Neural cell (in vitro differentiated cells): ENCODE results near the gene FUT9. TPM values are rescaled to one million over a fixed set of nuclear protein-coding genes. Genes with fewer than 3 reads are reported as not detected.

ENCODE experiments used
- H2AFZ ChIP-seq: fragments of 200-600, 300-800 bp; sonication (generic), shearing (Covaris generic); 2 replicates; pipeline ENCODE4 v1.6.0; 2014; ENCODE audit warnings: low read depth, mild to moderate bottlenecking, antibody characterized with exemption, low read length, moderate library complexity
- H3F3A ChIP-seq: fragments of 200-600 bp; shearing (Covaris generic); 2 replicates; pipeline ENCODE4 v1.6.1; 2016; ENCODE audit warnings: mild to moderate bottlenecking, moderate library complexity, mixed read lengths, antibody characterized with exemption, low read length; ENCODE audit not compliant: insufficient read depth, poor library complexity, severe bottlenecking
- H3K27ac ChIP-seq: fragments of 200-600, 300-800 bp; sonication (generic), shearing (Covaris generic); 2 replicates; pipeline ENCODE4 v1.5.1; 2014; ENCODE audit warnings: mild to moderate bottlenecking, low read length, moderate library complexity
- H3K27me3 ChIP-seq: fragments of 300-800, 200-600 bp; sonication (generic), shearing (Covaris generic); 2 replicates; pipeline ENCODE4 v1.6.0; 2014; ENCODE audit warnings: mild to moderate bottlenecking, low read depth, low read length, moderate library complexity; ENCODE audit not compliant: insufficient read depth
- H3K36me3 ChIP-seq: fragments of 300-800, 200-600 bp; sonication (generic), shearing (Covaris generic); 2 replicates; pipeline ENCODE4 v1.5.1; 2014; ENCODE audit warnings: mild to moderate bottlenecking, antibody characterized with exemption, low read length, moderate library complexity; ENCODE audit not compliant: insufficient read depth
- H3K4me2 ChIP-seq: fragments of 300-800, 200-600 bp; sonication (generic), shearing (Covaris generic); 2 replicates; pipeline ENCODE4 v1.6.0; 2014; ENCODE audit warnings: mild to moderate bottlenecking, low read length
- H3K4me3 ChIP-seq: fragments of 300-800, 200-600 bp; sonication (generic), shearing (Covaris generic); 2 replicates; pipeline ENCODE4 v1.5.1; 2014; ENCODE audit warnings: mild to moderate bottlenecking, low read length, moderate library complexity
- H3K79me2 ChIP-seq: fragments of 200-600 bp; shearing (Covaris generic); replicated peaks from 2 replicates; pipeline ENCODE4 v1.6.0; 2014; ENCODE audit warnings: mild to moderate bottlenecking, low read length, moderate library complexity; ENCODE audit not compliant: insufficient read depth
- H3K9ac ChIP-seq: fragments of 300-800, 200-600 bp; sonication (generic), shearing (Covaris generic); 2 replicates; pipeline ENCODE4 v1.6.1; 2016; ENCODE audit warnings: mild to moderate bottlenecking, low read length, mixed read lengths
- H3K9me2 ChIP-seq: fragments of 200-600 bp; shearing (Covaris generic); 2 replicates; pipeline ENCODE4 v1.6.1; 2016; ENCODE audit warnings: mild to moderate bottlenecking, low read length, mixed read lengths; ENCODE audit not compliant: insufficient read depth
- H3K9me3 ChIP-seq: fragments of 200-600, 300-800 bp; sonication (generic), shearing (Covaris generic); 2 replicates; pipeline ENCODE4 v1.6.1; 2016; ENCODE audit warnings: mild to moderate bottlenecking, mixed run types, low read length, moderate library complexity, mixed read lengths
- H4K20me1 ChIP-seq: fragments of 200-600 bp; shearing (Covaris generic); 2 replicates; pipeline ENCODE4 v1.6.1; 2016; ENCODE audit warnings: mild to moderate bottlenecking, mixed run types; ENCODE audit not compliant: insufficient read depth
- EP300 ChIP-seq: fragments of 450-650 bp; conservative IDR thresholded peaks from 2 replicates; pipeline ENCODE4 v1.6.1; 2014; ENCODE audit warnings: antibody characterized with exemption, mild to moderate bottlenecking, moderate library complexity; ENCODE audit not compliant: poor library complexity, severe bottlenecking
- EZH2 ChIP-seq: fragments of 200-600, 300-800 bp; shearing (Covaris generic), sonication (generic); IDR thresholded peaks from 2 replicates; pipeline ENCODE4 v1.6.1; 2014; ENCODE audit warnings: antibody characterized with exemption, low read length, borderline replicate concordance, mild to moderate bottlenecking; ENCODE audit not compliant: insufficient read depth, poor library complexity, severe bottlenecking
- MXI1 ChIP-seq: fragments of 450-650 bp; conservative IDR thresholded peaks from 2 replicates; pipeline ENCODE4 v1.6.1; 2014; ENCODE audit warnings: antibody characterized with exemption, mild to moderate bottlenecking; ENCODE audit not compliant: poor library complexity, severe bottlenecking
- POLR2AphosphoS5 ChIP-seq: IDR thresholded peaks from 2 replicates; pipeline ENCODE4 v1.6.1; 2012
- RAD21 ChIP-seq: fragments of 450-650 bp; conservative IDR thresholded peaks from 2 replicates; pipeline ENCODE4 v1.6.1; 2014; ENCODE audit warnings: antibody characterized with exemption, mild to moderate bottlenecking, moderate library complexity
- SMC3 ChIP-seq: fragments of 450-650 bp; conservative IDR thresholded peaks from 2 replicates; pipeline ENCODE4 v1.6.1; 2014; ENCODE audit warnings: antibody characterized with exemption, mild to moderate bottlenecking, moderate library complexity; ENCODE audit not compliant: poor library complexity
- TAF1 ChIP-seq: IDR thresholded peaks from 2 replicates; pipeline ENCODE4 v1.6.1; 2012; ENCODE audit warnings: low read depth
- polyA plus RNA-seq: library from polyadenylated mRNA; depleted of rRNA; stranded (reverse); fragments of >200 nt; gene quantifications from 2 replicates; pipeline ENCODE4 v1.2.3, GENCODE V29; 2014
- TF ChIP-seq, protein P1 (sequence below): fragments of 450-650 bp; IDR thresholded peaks from 2 replicates; pipeline ENCODE4 v1.5.1; 2014; ENCODE audit warnings: antibody characterized with exemption, mild to moderate bottlenecking, moderate library complexity; ENCODE audit not compliant: poor library complexity, severe bottlenecking
- TF ChIP-seq, protein P2 (sequence below): IDR thresholded peaks from 2 replicates; pipeline ENCODE4 v1.6.1; 2012; ENCODE audit warnings: borderline replicate concordance

Gene FUT9
- polyA plus RNA-seq, 1 donor from 2014 or later, result 18.5 TPM

GRCh38 chr6:96089173-96089572 lies 73.4 kb downstream of the FUT9 start:
- no peaks in the 10 kb centered on the region for H3K9me2 ChIP-seq
- no peaks in the 10 kb centered on the region for H3K9me3 ChIP-seq
- H3K27me3 ChIP-seq, result no peaks in the 10 kb centered on the region
- no peaks in the 10 kb centered on the region for H3K36me3 ChIP-seq
- TF ChIP-seq POLR2AphosphoS5 (no peak), MXI1 (no peak), RAD21 (peak; percentile 29), SMC3 (peak; percentile 45)
- TF ChIP-seq, protein P1, sequence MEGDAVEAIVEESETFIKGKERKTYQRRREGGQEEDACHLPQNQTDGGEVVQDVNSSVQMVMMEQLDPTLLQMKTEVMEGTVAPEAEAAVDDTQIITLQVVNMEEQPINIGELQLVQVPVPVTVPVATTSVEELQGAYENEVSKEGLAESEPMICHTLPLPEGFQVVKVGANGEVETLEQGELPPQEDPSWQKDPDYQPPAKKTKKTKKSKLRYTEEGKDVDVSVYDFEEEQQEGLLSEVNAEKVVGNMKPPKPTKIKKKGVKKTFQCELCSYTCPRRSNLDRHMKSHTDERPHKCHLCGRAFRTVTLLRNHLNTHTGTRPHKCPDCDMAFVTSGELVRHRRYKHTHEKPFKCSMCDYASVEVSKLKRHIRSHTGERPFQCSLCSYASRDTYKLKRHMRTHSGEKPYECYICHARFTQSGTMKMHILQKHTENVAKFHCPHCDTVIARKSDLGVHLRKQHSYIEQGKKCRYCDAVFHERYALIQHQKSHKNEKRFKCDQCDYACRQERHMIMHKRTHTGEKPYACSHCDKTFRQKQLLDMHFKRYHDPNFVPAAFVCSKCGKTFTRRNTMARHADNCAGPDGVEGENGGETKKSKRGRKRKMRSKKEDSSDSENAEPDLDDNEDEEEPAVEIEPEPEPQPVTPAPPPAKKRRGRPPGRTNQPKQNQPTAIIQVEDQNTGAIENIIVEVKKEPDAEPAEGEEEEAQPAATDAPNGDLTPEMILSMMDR, result peak; percentile 37
- TF ChIP-seq, protein P2, sequence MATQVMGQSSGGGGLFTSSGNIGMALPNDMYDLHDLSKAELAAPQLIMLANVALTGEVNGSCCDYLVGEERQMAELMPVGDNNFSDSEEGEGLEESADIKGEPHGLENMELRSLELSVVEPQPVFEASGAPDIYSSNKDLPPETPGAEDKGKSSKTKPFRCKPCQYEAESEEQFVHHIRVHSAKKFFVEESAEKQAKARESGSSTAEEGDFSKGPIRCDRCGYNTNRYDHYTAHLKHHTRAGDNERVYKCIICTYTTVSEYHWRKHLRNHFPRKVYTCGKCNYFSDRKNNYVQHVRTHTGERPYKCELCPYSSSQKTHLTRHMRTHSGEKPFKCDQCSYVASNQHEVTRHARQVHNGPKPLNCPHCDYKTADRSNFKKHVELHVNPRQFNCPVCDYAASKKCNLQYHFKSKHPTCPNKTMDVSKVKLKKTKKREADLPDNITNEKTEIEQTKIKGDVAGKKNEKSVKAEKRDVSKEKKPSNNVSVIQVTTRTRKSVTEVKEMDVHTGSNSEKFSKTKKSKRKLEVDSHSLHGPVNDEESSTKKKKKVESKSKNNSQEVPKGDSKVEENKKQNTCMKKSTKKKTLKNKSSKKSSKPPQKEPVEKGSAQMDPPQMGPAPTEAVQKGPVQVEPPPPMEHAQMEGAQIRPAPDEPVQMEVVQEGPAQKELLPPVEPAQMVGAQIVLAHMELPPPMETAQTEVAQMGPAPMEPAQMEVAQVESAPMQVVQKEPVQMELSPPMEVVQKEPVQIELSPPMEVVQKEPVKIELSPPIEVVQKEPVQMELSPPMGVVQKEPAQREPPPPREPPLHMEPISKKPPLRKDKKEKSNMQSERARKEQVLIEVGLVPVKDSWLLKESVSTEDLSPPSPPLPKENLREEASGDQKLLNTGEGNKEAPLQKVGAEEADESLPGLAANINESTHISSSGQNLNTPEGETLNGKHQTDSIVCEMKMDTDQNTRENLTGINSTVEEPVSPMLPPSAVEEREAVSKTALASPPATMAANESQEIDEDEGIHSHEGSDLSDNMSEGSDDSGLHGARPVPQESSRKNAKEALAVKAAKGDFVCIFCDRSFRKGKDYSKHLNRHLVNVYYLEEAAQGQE, result no peak
- no peaks in the 10 kb centered on the region for H3K79me2 ChIP-seq
- no peak overlapping the region for H3K4me3 ChIP-seq
- H2AFZ ChIP-seq, result no peak overlapping the region
- H4K20me1 ChIP-seq, result no peaks in the 10 kb centered on the region
- H3K4me2 ChIP-seq, result no peak overlapping the region
- no peak overlapping the region for H3K27ac ChIP-seq
- no peaks in the 10 kb centered on the region for H3F3A ChIP-seq
- no peak overlapping the region for H3K9ac ChIP-seq

DNA sequence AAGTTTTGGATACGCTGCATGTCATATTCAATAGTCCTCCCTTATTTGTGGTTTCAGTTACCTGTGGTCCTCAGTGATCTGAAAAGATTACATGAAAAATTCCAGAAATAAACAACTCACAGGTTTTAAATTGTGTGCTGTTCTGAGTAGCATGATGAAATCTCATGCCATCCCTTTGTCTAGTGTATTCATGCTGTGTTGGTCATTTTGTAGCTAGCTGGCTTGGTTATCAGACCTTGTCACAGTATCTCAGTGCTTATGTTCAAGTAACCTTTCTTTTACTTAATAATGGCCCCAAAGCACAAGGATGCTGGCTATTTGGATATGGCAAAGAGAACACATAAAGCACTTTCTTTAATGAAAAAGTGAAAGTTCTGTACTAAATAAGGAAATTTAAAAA lies 78.3 kb downstream of the FUT9 start:
- Histone ChIP-seq H3K4me2 (no peak overlapping the region), H3K27ac (no peak overlapping the region), H2AFZ (no peak overlapping the region), H3F3A (no peaks in the 10 kb centered on the region), H3K9me3 (no peaks in the 10 kb centered on the region), H3K4me3 (no peak overlapping the region), H3K79me2 (no peaks in the 10 kb centered on the region), H3K36me3 (no peaks in the 10 kb centered on the region), H3K9ac (no peak overlapping the region), H4K20me1 (no peaks in the 10 kb centered on the region), H3K9me2 (no peaks in the 10 kb centered on the region), H3K27me3 (no peaks in the 10 kb centered on the region)
- no peak for TF ChIP-seq RAD21
- TF ChIP-seq, protein P2, result no peak
- TF ChIP-seq EZH2, result no peak
- TF ChIP-seq, protein P1, result no peak
- TF ChIP-seq TAF1, result no peak
- no peak for TF ChIP-seq POLR2AphosphoS5
- TF ChIP-seq EP300, result no peak
- TF ChIP-seq SMC3, result no peak
- no peak for TF ChIP-seq MXI1
